Prostate gland (tissue), 2 donors: Measurements from ENCODE around the gene GPRC5B. TPM values are rescaled to one million over a fixed set of nuclear protein-coding genes. Genes with fewer than 3 reads are reported as not detected.

Experiments
- DNase-seq: peaks from one replicate; pipeline ENCODE4 v3.0.0-alpha.2; 2019; ENCODE audit warnings: low spot score
- H3K27ac ChIP-seq, 2 donors: fragments of 200-600 bp; sonication (generic); 2 replicates each; pipeline ENCODE4 v1.5.1; 2017 to 2019
- H3K27me3 ChIP-seq: fragments of 200-600 bp; sonication (generic); replicated peaks from 2 replicates; pipeline ENCODE4 v1.5.1; 2019; ENCODE audit not compliant: insufficient read depth
- H3K36me3 ChIP-seq, 2 donors: fragments of 200-600 bp; sonication (generic); 1 replicate in 1 of 2; 2 replicates in 1 of 2; pipeline versions ENCODE4 v1.5.1 to v1.8.1; 2017 to 2019
- H3K4me1 ChIP-seq: fragments of 200-600 bp; sonication (generic); replicated peaks from 2 replicates; pipeline ENCODE4 v1.5.1; 2019
- H3K4me3 ChIP-seq, 2 donors: fragments of 200-600 bp; sonication (generic); 2 replicates each; pipeline ENCODE4 v1.5.1; 2017 to 2019
- H3K9me3 ChIP-seq: fragments of 200-600 bp; sonication (generic); 2 replicates; pipeline ENCODE4 v1.5.1; 2017
- CTCF ChIP-seq, 4 experiments: fragments of 200-600 bp in 2 of 4; fragments of 450-650 bp in 2 of 4; sonication (generic) in 2 of 4; IDR thresholded peaks; 1 replicate in 3 of 4; 2 replicates in 1 of 4; pipeline ENCODE4 v1.5.1; 2016 to 2019; ENCODE audit warnings: antibody characterized with exemption in 4 of 4, mild to moderate bottlenecking in 2 of 4, moderate library complexity in 2 of 4
- POLR2A ChIP-seq: fragments of 450-650 bp; IDR thresholded peaks from one replicate; pipeline ENCODE4 v1.6.1; 2016; ENCODE audit warnings: antibody characterized with exemption, mild to moderate bottlenecking
- POLR2AphosphoS5 ChIP-seq: sonication (generic); formaldehyde crosslinking; IDR thresholded peaks from one replicate; pipeline ENCODE4 v1.6.1; 2017; ENCODE audit warnings: antibody characterized with exemption
- WGBS: methylation state at CpG from one replicate; pipeline ENCODE4 v1.1.5; 2018; 5-methylcytosine and 5-hydroxymethylcytosine counted together
- intact Hi-C: fragments of 100-400 bp; cut with DNase I; formaldehyde crosslinking; loops from one replicate; pipeline ENCODE4 v1.14.2; 2022
- total RNA-seq, 2 donors: library from RNA; depleted of rRNA; stranded (reverse); fragments of >200 nt; gene quantifications; one replicate each; pipeline ENCODE4 v1.1.0, GENCODE V29; 2016

Gene GPRC5B
- total RNA-seq, 2 donors from 2014 or later: 19.4 to 256 TPM

- 94% methylated on average over 3 of the region's 3 CpGs for WGBS
- intact Hi-C loops: no loop called here
- TF ChIP-seq CTCF (IDR thresholded peaks at IDR 0.05) (no peak), POLR2A (no peak), POLR2AphosphoS5 (no peak)
Observed at GRCh38 chr16:19848756-19849155, 35.9 kb downstream of the GPRC5B start.

DNA sequence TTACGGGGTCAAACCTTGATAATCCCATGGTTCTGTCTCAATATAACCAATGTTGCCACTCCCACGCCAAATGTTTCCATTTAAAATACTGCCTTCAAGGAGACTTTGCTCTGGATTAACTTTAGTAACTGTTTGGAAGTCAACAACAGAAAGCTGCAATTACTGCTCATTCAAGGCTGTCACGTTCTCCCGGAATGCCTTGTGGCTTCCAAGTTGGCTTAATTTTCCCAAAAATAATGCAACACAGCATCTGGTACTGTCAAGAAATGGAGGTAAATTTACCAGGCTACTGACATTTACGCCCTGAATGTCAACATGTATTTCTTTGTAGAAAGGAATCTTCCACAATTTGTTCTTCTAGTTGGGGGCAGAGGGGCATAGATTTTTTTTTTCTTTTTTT lies 38.2 kb downstream of the GPRC5B start:
- Histone ChIP-seq H3K36me3 (no peaks in the 10 kb centered on the region), H3K4me1 (no peaks in the 10 kb centered on the region), H3K27ac (no peak overlapping the region), H3K4me3 (no peak overlapping the region), H3K27me3 (no peaks in the 10 kb centered on the region), H3K9me3 (no peaks in the 10 kb centered on the region)
- TF ChIP-seq CTCF (IDR thresholded peaks at IDR 0.05): no peak
- no peak for TF ChIP-seq POLR2A
- TF ChIP-seq POLR2AphosphoS5: no peak
- intact Hi-C loops: no loop called here
- 82% methylated on average over 5 of the region's 5 CpGs for WGBS
- DNase-seq: no peak

More at GRCh38 chr16:19848756-19849155, 35.9 kb downstream of the GPRC5B start:
- Histone ChIP-seq H3K36me3 (no peaks in the 10 kb centered on the region), H3K27ac (no peak overlapping the region), H3K27me3 (no peaks in the 10 kb centered on the region), H3K9me3 (no peaks in the 10 kb centered on the region), H3K4me1 (no peaks in the 10 kb centered on the region), H3K4me3 (no peak overlapping the region)
- no peak for DNase-seq

GRCh38 chr16:19844945-19845641 lies 39.6 kb downstream of the GPRC5B start:
- no peak for DNase-seq
- peak overlapping the region; percentile 0 to 5 for H3K27ac ChIP-seq
- H3K27me3 ChIP-seq: no peaks in the 10 kb centered on the region
- H3K9me3 ChIP-seq: no peaks in the 10 kb centered on the region
- WGBS: 78% methylated on average over 11 of the region's 11 CpGs
- no peaks in the 10 kb centered on the region for H3K36me3 ChIP-seq
- no peaks in the 10 kb centered on the region for H3K4me1 ChIP-seq
- H3K4me3 ChIP-seq: no peak overlapping the region
- no peak for TF ChIP-seq POLR2AphosphoS5
- TF ChIP-seq POLR2A: no peak
- no peak for TF ChIP-seq CTCF (IDR thresholded peaks at IDR 0.05)
- intact Hi-C loops: no loop called here

GRCh38 chr16:19843371-19843770 lies 41.3 kb downstream of the GPRC5B start:
- 94% methylated on average over 1 of the region's 1 CpG for WGBS
- intact Hi-C loops: no loop called here

More at GRCh38 chr16:19843371-19843770, 41.3 kb downstream of the GPRC5B start:
- Histone ChIP-seq H3K27ac (no peak overlapping the region), H3K9me3 (no peaks in the 10 kb centered on the region), H3K4me3 (no peak overlapping the region), H3K4me1 (no peaks in the 10 kb centered on the region), H3K36me3 (no peaks in the 10 kb centered on the region), H3K27me3 (no peaks in the 10 kb centered on the region)
- TF ChIP-seq CTCF (IDR thresholded peaks at IDR 0.05): no peak
- TF ChIP-seq POLR2AphosphoS5: no peak
- DNase-seq: no peak
